CD1c-positive myeloid dendritic cell (primary cell): Measurements from ENCODE around the gene LEPROT.
"Not testable (repeated sequence)": the region's sequence is repeated elsewhere in the genome, so short reads cannot be mapped to it uniquely, and the experiment has no call there.

ENCODE experiments used
- DNase-seq: peaks from one replicate; pipeline ENCODE4 v3.0.0-alpha.2; 2016; ENCODE audit errors: extremely low spot score

LEPROT gene

DNA sequence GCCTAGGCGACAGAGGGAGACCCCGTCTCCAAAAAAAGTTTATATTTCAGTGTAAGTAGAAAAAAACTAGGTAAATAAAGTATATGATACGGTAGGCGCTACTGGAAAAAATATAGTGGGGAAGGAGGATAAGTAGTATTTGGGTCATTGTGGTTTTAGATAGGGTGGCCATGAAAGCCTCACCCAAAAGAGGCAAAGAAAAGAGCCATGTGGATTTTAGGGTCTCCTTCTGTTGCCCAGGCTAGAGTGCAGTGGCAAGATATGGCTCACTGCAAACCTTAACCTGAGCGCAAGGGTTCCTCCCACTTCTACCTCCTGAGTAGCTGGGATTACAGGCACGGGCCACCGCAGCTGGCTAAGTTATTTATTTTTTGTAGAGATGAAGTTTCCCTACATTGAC is 17.1 kb downstream of the LEPROT start:
- DNase-seq, result no peak

DNA sequence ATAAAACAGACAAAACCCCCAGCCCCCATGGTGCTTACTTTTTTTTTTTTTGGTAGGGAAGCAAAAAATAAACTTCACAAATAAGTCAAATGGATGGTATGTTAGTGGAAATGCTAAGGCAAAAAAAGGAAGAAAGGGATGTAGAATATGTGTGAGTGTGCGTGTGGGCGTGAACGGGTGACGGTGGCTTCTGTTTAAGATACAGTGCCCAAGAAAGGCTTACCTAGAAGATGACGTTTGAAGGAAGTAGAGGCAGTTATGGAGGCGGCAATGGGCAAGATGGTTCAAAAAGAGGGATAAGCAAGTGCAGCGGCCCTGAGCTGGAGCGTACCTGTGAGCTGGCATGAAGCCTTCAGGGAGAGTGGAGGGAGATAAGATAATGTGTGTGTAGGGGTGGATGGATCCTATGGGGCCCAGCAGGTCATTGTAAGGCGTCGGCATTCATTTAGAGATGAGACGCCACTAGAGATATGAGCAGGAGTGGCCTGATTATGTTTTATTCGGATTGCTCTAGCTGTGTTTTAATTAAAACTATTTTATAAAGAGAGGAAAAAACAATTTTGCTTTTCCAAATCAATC is 19.9 kb downstream of the LEPROT start:
- no peak for DNase-seq

DNA sequence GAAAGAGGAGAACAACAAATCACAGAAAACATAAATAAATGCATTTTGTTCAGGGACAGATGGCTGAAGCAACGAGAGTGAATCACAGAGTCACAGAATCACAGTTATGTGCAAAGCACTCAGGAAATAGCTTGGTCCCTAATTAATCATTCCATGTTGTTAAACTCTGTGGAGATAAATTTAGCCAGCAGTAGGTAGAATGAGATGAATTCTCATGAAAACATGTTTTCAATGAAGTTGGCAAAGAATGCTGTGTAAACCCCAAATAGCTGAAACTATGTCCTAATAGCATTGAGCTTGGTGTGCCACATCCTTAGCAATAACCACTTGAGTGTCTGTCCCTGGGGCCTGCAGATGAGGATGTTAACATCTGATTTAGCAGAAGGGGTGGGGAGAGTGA is 20.4 kb downstream of the LEPROT start:
- no peak for DNase-seq

DNA sequence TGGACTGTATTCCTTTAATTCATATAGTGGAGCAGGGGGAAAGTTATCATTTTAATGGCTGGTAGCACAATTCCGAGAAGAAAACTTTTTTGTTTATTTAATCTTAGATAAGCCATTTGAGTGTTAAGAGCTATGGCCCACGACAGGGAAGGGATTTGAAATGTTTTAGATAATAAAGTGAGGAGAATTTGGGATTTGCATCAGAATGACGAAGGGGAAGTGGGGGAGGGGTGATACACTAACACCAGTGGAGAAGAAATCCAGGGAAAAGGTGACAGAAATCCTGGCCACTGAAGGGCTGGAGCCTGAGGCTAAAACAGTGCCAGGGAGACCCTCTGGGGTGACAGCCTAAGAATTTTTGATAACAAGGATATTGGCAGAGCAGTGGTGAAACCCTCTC is 21.0 kb downstream of the LEPROT start:
- no peak for DNase-seq

DNA sequence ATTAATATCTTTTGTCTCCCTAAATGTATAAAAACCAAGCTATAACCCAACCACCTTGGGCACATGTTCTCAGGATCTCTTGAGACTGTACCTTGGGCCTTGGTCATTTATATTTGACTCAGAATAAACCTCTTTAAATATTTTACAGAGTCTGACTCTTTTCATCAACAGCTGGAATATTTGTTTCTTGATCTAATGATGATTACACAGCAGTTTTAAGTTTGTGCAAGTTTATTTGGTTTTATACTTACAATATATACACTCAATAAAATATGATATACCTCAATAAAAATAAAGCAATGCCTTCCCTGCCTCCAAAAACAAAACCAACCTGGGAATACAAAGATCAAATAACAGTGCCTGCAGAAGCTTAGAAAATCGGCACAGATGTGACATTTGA is 22.0 kb downstream of the LEPROT start:
- no peak for DNase-seq

DNA sequence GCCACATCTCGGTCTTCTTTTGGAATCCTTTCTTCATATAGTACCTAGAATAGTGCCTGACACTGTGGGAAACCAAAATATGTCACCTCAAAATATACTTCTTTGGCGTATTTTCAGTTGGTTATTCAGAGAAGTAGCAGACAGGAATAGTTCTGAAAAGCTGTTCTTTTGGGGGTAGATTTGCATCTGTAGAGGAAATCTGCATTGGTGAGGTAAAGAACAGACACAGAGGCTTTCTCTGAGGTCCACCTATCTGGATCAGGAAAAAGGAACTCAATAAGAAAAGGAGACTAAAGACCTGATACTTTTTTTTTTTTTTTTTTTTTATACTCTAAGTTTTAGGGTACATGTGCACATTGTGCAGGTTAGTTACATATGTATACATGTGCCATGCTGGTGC is 23.2 kb downstream of the LEPROT start:
- DNase-seq, result no peak

DNA sequence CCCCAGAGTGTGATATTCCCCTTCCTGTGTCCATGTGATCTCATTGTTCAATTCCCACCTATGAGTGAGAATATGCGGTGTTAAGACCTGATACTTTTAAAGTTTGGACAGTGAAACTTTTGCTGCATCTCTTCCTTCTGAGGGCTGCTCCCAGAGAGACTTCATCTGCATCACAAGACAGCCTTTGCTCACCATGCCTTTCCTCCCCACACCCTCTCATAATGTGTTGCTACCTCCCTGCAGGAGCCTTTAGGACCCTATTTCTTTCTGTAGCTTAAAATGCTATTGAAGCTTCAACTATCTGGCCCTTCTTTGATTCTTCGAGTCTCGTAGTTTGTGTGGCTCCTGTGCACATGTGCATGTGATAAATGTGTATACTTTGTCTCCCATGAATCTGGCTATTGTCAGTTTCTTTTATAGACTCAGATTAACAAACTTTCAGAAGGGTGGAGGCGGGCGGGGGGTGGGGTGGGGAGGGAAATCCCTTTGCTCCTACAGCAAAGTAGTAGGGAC is 23.7 kb downstream of the LEPROT start:
- DNase-seq, result no peak

DNA sequence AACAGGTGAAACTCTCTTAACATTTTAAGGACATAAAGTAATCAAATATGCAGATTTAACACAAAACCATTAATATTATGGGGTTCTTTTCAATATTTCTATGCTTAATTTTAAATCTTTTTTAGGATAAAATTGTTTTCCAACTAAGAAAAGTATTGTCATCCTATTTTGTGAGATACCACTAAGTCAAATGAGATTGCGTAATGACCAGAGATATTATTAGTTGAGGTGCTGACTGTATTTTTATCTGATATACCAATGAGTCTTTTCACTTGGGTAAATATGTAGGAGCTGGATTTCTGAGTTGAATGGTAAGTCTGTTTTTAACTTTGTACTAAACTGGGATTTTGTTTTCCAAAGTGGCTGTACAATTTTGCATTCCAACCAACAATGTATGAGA is 25.4 kb downstream of the LEPROT start:
- no peak for DNase-seq

DNA sequence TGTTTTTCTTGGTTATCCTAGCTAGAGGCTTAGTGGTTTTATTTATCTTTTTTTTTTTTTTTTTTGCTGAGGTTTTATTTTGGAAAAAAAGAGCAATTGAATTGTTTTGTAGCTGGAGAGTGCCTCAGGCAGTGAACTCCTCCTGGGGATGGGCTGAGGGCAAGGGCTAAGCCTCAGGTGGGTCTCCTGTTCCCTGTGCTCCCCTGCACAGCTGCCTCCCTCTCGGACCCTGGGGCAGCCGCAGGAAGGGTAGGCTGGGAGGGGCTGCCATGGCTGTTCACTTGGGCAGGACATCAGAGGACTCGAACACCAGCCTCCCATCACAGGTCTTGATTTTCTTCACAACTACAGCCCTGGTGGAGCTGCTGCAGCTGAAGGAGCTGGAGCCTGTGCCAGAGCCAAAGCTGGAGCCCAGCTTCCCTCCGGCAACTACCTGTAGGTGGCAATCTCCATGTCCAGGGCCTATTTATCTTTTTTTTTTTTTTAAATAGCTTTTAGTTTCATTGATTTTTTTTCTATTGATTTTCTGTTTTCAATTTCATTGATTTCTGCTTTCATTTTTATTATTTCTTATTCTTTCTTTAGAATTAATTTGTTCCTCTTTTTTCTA is 28.9 kb downstream of the LEPROT start:
- DNase-seq, result no peak

DNA sequence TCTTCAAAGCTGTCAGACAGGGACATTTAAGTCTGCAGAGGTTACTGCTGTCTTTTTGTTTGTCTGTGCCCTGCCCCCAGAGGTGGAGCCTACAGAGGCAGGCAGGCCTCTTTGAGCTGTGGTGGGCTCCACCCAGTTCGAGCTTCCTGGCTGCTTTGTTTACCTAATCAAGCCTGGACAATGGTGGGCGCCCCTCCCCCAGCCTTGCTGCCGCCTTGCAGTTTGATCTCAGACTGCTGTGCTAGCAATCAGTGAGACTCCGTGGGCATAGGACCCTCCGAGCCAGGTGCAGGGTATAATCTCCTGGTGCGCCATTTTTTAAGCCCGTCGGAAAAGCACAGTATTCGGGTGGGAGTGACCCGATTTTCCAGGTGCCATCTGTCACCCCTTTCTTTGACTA is 35.2 kb downstream of the LEPROT start:
- not testable (repeated sequence) for DNase-seq

DNA sequence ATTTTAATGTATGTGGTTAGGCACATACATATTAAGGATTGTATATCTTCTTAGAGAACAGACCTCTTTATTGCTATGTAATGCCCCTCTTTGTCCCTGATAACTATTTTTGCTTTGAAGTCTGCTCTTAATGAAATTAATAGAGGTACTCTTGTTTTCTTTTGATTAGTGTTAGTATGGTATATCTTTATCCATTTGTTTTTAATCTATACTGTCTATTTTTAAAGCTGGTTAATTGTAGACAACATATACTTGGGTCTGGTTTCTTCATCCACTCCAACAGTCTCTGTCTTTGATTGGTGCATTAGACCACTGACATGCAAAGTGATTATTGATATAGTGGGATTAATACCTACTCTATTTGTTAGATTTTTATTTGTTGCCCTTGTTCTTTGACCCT is 36.0 kb downstream of the LEPROT start:
- no peak for DNase-seq

DNA sequence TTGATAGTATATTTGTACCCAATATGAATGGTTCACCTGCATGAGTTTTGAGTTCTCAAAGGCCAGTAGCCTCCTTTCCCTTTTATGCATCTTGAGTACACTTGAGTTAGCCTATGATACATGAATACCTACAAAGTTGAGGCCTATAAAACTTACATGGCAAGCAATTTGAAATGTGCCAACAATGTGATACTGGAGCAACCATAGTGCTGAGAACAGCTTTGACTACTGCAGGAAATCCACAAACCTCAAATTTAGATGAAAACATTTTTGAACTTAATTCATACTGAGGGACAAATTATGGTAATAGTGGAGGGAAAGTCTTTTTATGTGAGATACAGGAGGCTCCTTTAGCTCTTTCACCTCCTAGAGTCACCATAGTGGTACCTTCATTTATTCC is 37.4 kb downstream of the LEPROT start:
- DNase-seq, result no peak

DNA sequence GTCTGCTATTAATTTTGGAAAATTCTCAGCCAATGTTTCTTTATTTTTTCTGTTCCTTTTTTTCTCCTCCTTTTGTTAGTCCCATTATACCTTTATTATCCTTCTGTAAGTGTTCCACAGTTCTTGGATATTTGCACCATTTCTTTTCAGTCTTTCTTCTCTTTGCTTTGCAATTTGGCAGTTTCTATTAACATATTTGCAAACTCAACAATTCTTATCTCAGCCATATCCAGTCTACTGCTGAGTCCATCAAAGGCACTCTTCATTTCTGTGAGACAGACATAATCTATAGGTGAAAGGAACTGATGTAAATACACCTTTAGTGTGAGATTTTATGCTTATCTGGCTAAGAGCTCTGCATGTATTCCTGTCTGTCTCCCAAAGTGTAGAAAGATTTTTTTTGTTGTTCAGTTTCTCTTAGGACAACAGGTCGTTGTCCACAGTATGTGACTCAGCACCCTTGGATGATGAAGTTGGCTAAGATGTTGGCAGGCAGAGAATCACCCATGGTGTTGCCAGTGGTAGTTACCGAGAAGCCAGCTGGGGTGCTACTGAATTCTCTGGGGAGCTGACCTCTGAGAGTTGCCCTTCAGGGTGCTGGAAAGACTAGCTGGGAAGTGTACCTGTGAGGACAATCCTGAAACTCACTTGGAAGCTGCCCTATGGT is 38.4 kb downstream of the LEPROT start:
- DNase-seq, result no peak

DNA sequence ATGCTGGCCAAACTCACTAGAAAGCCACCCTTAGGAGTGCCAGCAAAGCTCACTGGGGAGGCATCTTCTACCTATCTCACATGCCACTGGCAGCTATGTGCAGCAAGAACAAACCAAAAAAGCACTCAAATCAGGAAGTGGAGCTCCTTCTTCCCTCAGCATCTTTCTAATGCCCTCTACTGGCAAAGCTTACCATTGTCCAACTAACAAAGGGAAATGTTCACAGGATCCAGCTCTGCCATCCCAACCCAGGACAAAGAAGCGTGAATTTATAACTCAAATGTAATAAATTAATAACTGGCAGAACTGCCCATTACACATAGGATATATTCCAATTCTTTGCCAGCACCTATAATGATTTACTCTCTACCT is 38.9 kb downstream of the LEPROT start:
- peak; percentile 36 for DNase-seq

DNA sequence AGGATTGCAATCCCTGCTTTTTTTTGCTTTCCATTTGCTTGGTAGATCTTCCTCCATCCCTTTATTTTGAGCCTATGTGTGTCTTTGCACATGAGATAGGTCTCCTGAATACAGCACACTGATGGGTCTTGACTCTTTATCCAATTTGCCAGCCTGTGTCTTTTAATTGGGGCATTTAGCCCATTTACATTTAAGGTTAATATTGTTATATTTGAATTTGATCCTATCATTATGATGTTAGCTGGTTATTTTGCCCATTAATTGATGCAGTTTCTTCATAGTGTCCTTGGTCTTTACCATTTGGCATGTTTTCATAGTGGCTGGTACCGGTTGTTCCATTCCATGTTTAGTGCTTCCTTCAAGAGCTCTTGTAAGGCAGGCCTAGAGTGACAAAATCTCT is 45.4 kb downstream of the LEPROT start:
- DNase-seq, result not testable (repeated sequence)

DNA sequence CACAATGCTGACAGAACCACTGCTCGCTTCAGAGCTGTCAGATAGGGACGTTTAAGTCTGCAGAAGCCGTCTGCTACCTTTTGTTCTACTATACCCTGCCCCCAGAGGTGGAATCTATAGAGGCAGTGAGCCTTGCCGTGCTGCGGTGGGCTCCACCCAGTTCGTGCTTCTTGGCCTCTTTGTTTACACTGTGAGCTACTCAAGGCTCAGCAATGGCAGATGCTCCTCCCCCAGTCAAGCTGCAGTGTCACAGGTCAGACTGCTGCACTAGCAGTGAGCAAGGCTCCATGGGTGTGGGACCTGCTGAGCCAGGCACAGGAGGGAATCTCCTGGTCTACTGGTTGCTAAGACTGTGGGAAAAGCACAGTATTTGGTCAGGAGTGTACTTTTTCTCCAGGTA is 47.1 kb downstream of the LEPROT start:
- DNase-seq, result no peak

DNA sequence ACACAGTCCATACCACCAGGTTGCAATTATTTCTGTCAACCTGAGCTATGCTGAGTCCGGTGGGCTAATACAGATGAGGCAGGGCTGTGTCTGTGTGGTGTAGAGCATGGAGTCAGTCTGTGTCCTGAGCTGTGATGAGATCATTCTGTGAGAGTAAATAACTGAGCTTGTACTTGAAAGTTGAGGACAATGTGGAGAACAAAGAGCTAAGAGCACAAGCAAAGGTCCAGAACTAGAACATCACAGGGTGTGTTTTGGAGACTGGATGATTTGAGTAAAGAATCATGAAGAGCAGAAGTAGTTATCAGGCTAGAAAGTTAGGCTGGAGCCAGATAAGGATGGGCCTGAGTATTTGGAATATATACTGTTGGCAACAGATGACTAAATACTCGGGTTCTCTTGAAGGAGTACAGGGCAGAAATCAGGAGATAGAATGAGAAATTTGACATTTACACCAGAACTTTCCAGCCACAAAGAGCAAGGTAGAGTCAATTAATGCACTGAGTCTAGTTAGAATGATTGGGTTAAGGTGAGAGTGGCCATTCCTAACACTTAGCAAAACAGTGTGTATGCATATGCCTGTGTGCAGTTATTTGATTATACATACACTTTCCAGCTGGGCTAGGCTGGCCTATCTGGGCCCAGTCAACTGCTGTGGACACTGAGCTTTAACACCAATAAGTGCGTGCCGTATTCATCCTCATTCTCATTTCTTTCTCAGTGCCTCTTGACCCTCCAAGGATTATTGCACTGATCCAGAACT is 48.8 kb downstream of the LEPROT start:
- DNase-seq, result no peak

DNA sequence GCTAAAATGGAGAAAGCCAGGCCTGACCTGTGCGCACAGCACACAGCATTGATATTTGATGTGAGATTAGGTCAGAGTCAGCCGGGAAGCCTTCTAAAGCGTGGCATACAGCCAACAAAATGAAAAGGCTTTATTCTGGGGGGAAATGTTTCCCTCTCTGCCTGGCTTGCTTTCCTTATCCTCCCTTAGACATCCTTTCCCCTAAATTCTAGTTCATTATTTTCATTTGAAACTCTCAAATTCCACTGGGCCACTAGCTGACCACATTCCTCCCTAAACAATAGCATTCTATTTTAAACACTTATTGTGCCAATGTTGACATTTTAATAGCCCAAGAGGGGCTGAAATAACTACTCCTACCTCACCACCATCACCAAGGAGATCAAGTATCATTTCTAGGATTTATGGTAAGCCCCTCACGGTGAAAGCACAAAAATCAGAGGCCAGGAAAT is 49.4 kb downstream of the LEPROT start:
- DNase-seq, result no peak

DNA sequence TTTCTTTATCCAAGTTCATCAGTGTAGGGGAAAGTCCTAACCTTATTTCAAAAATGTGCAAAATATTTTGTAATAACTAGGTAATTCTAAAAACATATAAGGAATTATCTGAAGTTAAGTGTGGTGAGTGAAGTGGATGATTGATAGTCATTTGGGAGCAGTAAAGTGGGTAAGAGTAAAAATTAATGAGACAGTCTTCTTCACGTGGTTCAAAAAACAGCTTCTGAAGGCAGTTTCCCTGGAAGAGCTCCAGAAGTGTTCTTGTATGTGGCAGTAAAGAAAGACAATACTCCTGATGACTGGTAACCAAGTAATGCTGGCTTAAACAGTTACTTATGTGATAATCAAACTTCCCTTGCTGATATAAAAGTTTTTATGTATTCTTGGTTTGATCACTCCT is 50.3 kb downstream of the LEPROT start:
- DNase-seq, result no peak

DNA sequence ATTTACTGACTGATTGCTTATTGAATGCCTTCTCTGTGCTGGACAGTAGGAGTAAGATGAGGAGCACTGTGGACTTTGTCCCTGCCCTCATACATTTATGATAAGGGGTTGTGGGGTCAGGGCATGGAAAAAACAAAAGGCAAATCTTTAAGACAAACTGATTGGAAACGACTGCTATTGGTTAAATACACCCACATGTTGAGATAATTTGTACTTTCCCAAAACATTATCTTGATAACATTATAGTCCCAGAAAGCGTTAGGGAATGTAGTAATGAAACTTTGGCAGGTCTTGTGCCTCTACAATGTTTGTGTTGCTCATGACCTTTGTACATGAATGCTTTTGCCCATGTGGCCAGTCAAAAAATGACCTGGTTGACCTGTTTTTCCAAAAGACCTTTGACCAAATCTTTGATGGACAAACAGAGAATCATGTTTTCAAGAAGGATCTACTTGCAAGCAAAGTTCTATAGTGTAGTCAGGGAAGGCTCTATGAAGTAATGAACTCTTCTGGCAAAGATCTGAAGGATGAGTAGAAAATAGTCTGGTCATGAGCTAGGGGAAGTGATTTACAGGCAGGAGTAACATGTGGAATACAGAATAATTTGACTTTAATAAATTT is 50.9 kb downstream of the LEPROT start:
- no peak for DNase-seq

DNA sequence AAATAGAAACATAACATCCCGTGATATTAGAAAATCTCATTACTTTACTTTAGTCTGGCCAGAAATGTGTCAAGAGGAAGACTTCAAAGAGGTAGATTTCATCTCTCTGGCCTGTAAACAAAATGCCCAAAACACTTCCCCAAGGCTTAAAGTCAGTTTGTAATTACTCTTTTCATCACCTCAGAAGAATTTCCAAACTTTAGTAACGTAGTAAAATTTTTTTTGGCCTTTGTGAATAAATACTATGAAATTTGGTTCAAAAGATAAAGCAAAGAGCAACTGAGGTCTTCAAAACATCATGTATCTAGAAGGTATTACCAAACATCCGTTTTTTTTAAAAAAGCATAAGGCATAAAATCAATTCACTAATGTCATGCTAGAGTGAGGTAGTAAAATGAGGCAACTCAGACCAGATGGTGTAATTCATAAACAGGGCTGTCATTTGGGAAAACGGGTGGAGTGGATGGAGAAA is 51.4 kb downstream of the LEPROT start:
- no peak for DNase-seq

DNA sequence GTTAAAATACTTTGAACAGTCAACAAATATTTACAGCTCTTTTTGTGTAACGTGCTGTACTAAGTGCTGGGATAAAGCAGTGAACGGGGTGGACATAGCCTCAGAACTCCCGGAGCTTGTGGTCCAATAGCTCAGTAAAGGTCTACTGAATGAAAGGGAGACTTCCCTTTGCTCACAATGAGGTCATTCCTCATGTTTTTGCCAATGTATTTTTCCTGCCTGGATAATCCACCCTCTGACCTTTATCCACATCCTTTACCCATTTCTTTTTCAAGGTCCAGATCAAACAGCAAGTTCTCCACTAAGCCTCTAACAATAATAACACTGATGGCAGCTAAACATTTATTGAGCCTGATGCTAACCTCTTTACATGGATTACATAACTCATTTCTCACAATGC is 55.9 kb downstream of the LEPROT start:
- DNase-seq, result no peak
